Tibial nerve (tissue), 4 donors: ENCODE measurements around the gene FOXK2. TPM values are rescaled to one million over a fixed set of nuclear protein-coding genes. Genes with fewer than 3 reads are reported as not detected.

Experiments
- DNase-seq, 2 donors: peaks; one replicate each; pipeline ENCODE4 v3.0.0-alpha.2; 2019; ENCODE audit warnings: low spot score in 2 of 2
- H3K27ac ChIP-seq, 4 donors: fragments of 200-600 bp; sonication (generic) in 3 of 4; one replicate each; pipeline ENCODE4 v1.5.1; 2017 to 2019; ENCODE audit warnings: mild to moderate bottlenecking in 1 of 4
- H3K27me3 ChIP-seq, 2 donors: fragments of 200-600 bp; sonication (generic) in 1 of 2; one replicate each; pipeline versions ENCODE4 v1.5.1 to v1.6.0; 2017 to 2019
- H3K36me3 ChIP-seq, 3 donors: fragments of 200-600 bp; sonication (generic); one replicate each; pipeline ENCODE4 v1.5.1; 2018 to 2019
- H3K4me1 ChIP-seq, 4 donors: fragments of 200-600 bp; sonication (generic) in 3 of 4; one replicate each; pipeline ENCODE4 v1.5.1; 2017 to 2019
- H3K4me3 ChIP-seq, 4 donors: fragments of 200-600 bp; sonication (generic) in 3 of 4; one replicate each; pipeline ENCODE4 v1.5.1; 2017 to 2019; ENCODE audit warnings: mild to moderate bottlenecking in 1 of 4, moderate library complexity in 1 of 4
- H3K9me3 ChIP-seq, 4 donors: fragments of 200-600 bp; sonication (generic) in 3 of 4; one replicate each; pipeline ENCODE4 v1.5.1; 2017 to 2019
- EP300 ChIP-seq, 2 donors: sonication (generic); formaldehyde crosslinking; IDR thresholded peaks; one replicate each; pipeline ENCODE4 v1.6.1; 2017; ENCODE audit warnings: antibody characterized with exemption in 2 of 2, mild to moderate bottlenecking in 1 of 2
- POLR2A ChIP-seq, 2 donors: fragments of 450-650 bp; IDR thresholded peaks; one replicate each; pipeline ENCODE4 v1.6.1; 2017; ENCODE audit warnings: antibody characterized with exemption in 2 of 2, mild to moderate bottlenecking in 2 of 2, moderate library complexity in 2 of 2
- WGBS, 2 donors: methylation state at CpG; one replicate each; pipeline ENCODE4 v1.1.5; 2018; 5-methylcytosine and 5-hydroxymethylcytosine counted together
- total RNA-seq, 4 donors: library from RNA; depleted of rRNA; stranded (reverse); fragments of >200 nt; gene quantifications; one replicate each; pipeline ENCODE4 v1.1.0, GENCODE V29; 2016
- TF ChIP-seq, protein P1 (sequence below), 5 experiments: fragments of 200-600 bp in 3 of 5; fragments of 450-650 bp in 2 of 5; sonication (generic) in 3 of 5; IDR thresholded peaks; one replicate each; pipeline ENCODE4 v1.5.1; 2016 to 2019; ENCODE audit warnings: antibody characterized with exemption in 5 of 5, mild to moderate bottlenecking in 3 of 5, moderate library complexity in 2 of 5

FOXK2 gene
- total RNA-seq, 4 donors from 2014 or later = 29.6 to 65.4 (median 33.3) TPM

DNA sequence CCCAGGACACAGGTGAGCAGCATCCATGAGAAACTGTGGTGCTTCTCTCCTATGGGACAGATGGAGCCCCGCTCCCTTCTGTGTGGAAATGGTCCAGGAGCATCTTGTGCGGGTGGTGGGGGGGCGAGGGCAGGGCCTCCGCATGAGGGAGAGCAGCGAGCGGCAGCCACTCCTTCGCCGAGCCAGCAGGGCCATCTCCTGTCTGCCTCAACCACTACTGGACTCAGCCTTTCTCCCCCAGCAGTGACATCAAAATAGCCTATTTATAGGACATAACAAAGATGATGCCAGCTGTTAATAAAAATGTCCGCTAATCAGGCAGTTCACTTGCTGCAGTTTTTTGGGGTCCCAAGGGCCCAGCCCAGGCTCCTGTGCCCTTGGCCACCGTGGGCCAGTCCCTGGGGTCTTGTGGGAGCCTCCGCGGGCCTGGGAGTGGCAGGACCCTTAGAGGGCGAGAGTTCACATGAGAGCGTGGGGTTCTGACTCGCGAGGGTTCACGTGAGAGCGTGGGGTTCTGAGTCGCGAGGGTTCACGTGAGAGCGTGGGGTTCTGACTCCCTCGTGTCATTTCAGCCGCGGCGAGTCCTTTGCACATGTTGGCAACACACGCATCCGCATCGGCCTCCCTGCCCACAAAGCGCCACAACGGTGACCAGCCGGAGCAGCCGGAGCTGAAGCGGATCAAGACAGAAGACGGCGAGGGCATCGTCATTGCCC is 81.4 kb downstream of the FOXK2 start:
- Histone ChIP-seq H3K36me3 (peaks cover 4 to 96% (median 19%) of the 10 kb centered on the region in 3 donors), H3K27me3 (no peaks in the 10 kb centered on the region), H3K27ac (no peak overlapping the region), H3K4me3 (no peak overlapping the region), H3K4me1 (peaks cover 0 to 20% (median 0%) of the 10 kb centered on the region in 4 donors), H3K9me3 (no peaks in the 10 kb centered on the region)
- no peak for DNase-seq
- TF ChIP-seq, protein P1, sequence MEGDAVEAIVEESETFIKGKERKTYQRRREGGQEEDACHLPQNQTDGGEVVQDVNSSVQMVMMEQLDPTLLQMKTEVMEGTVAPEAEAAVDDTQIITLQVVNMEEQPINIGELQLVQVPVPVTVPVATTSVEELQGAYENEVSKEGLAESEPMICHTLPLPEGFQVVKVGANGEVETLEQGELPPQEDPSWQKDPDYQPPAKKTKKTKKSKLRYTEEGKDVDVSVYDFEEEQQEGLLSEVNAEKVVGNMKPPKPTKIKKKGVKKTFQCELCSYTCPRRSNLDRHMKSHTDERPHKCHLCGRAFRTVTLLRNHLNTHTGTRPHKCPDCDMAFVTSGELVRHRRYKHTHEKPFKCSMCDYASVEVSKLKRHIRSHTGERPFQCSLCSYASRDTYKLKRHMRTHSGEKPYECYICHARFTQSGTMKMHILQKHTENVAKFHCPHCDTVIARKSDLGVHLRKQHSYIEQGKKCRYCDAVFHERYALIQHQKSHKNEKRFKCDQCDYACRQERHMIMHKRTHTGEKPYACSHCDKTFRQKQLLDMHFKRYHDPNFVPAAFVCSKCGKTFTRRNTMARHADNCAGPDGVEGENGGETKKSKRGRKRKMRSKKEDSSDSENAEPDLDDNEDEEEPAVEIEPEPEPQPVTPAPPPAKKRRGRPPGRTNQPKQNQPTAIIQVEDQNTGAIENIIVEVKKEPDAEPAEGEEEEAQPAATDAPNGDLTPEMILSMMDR (IDR thresholded peaks at IDR 0.05) = no peak
- TF ChIP-seq EP300 (IDR thresholded peaks at IDR 0.05) = no peak
- WGBS, 2 donors = 92 to 94% methylated on average over 36 to 37 of the region's 37 CpGs

DNA sequence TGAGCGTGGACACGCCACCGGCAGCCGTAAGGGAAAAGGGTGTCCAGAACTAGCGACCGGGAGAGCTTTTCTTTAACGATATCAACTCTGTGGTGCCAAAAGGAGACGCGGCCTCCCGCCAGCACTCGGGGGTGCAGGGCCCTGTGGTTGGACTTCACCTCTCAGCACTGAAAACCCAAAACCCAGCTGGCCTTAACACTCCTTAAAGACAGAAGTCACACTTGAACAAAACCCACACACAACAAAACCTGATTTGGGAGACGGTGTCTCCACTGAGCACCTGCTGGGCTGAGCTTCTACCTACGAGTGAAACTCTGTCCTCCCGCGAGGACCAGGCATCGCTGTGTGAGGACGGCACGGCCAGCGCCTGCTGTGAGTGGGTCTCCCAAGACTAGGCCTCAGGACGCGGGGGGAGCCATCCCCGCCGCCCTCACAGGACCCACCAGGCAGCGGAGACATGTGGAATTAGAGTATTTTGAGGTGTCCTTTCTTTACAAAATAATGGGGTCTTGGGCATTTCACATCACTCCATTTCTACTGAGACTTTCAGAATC is 82.0 kb downstream of the FOXK2 start:
- peaks cover 4 to 96% (median 19%) of the 10 kb centered on the region in 3 donors for H3K36me3 ChIP-seq

DNA sequence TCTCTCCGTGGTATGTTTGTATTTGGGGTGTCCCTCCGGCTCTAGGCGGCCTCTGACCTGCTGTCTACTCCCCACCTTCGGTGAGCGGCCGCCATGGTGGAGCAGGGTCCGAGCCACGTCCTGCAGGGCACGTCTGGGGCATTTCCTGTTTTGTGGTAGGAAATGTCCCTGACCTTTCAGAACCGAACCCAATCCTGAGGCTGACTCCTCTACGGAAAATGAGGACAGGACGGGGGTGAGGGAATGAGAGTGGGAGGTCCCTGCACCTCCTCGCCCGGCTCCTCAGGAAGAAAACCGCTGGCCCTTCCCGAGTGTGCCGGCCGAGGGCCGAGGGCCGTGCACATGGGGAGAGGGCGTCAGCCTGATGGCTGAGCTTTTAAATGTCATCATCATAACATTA is 83.0 kb downstream of the FOXK2 start:
- peak overlapping the region in 1 of 4 donors; percentile 14 for H3K27ac ChIP-seq
- H3K36me3 ChIP-seq = peaks cover 4 to 90% (median 19%) of the 10 kb centered on the region in 3 donors

More for the DNA sequence above, 82.0 kb downstream of the FOXK2 start:
- H3K27me3 ChIP-seq = no peaks in the 10 kb centered on the region
- TF ChIP-seq, protein P1 (IDR thresholded peaks at IDR 0.05) = no peak
- TF ChIP-seq POLR2A (IDR thresholded peaks at IDR 0.05) (no peak), EP300 (IDR thresholded peaks at IDR 0.05) (no peak)
- no peak for DNase-seq
- whole genome bisulfite sequencing, 2 donors = 91 to 92% methylated on average over 24 of the region's 24 CpGs
- H3K27ac ChIP-seq = no peak overlapping the region
- H3K9me3 ChIP-seq = no peaks in the 10 kb centered on the region
- H3K4me3 ChIP-seq = no peak overlapping the region
- H3K4me1 ChIP-seq = peaks cover 0 to 20% (median 0%) of the 10 kb centered on the region in 4 donors

DNA sequence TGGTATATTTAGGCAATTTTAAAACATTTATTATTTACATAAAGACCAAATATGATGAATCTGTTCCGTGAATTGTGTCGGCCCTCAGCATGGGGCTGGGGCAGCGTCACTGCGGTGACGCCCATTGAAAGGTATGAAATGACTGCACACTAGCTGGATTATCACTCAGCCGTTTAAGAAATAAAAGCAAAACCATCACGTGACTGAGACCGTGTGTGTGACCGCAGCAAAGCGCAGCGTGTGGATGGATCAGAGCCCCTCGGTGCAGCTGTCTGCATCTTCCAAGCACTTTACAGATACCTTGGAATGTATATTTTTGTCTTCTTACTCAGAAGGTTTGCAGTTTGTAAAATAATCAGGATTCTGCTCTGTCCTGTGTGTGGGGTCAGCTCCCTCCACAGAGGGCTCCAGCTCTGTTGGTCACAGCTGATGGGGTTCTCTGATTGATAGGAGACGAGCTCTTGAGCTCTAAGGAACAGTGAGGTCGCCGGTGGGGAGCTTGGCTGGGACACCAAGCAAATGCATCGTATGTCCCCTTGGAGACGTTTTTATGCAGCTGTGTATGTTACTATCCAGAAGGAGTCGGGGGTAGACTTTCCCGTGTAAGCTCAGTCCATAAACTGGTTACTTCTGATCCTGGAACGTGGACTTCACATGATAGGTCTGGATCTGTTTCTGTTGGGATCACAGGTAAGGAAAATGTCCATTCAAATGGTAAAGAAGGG is 83.6 kb downstream of the FOXK2 start:
- H3K4me1 ChIP-seq = peaks cover 0 to 20% (median 0%) of the 10 kb centered on the region in 4 donors
- no peaks in the 10 kb centered on the region for H3K9me3 ChIP-seq
- TF ChIP-seq, protein P1 (IDR thresholded peaks at IDR 0.05) = no peak
- TF ChIP-seq POLR2A (IDR thresholded peaks at IDR 0.05) (no peak), EP300 (IDR thresholded peaks at IDR 0.05) (no peak)
- peak overlapping the region in 1 of 4 donors; percentile 67 for H3K27ac ChIP-seq
- H3K36me3 ChIP-seq = peaks cover 4 to 90% (median 19%) of the 10 kb centered on the region in 3 donors
- no peaks in the 10 kb centered on the region for H3K27me3 ChIP-seq
- H3K4me3 ChIP-seq = no peak overlapping the region
- DNase-seq = no peak
- 81 to 82% methylated on average over 20 of the region's 20 CpGs for whole genome bisulfite sequencing, 2 donors

More for the DNA sequence above, 83.0 kb downstream of the FOXK2 start:
- H3K27me3 ChIP-seq = no peaks in the 10 kb centered on the region
- 76 to 78% methylated on average over 21 of the region's 21 CpGs for WGBS, 2 donors
- H3K4me3 ChIP-seq = no peak overlapping the region
- H3K4me1 ChIP-seq = peaks cover 0 to 20% (median 0%) of the 10 kb centered on the region in 4 donors
- no peak for DNase-seq
- TF ChIP-seq EP300 (IDR thresholded peaks at IDR 0.05) = no peak
- TF ChIP-seq POLR2A (IDR thresholded peaks at IDR 0.05) = no peak
- TF ChIP-seq, protein P1 (IDR thresholded peaks at IDR 0.05) = no peak
- H3K9me3 ChIP-seq = no peaks in the 10 kb centered on the region
